GM19455 (cell line): ENCODE data around the gene GRIN2A.

Experiments used
- ATAC-seq: cut with Tn5 transposase; IDR thresholded peaks from one replicate; pipeline ENCODE4 v1.9.1; 2021; ENCODE audit not compliant: unreplicated experiment

Gene GRIN2A

GRCh38 chr16:9797306-9797705 is 384.9 kb downstream of the GRIN2A start:
- ATAC-seq, result no peak

DNA sequence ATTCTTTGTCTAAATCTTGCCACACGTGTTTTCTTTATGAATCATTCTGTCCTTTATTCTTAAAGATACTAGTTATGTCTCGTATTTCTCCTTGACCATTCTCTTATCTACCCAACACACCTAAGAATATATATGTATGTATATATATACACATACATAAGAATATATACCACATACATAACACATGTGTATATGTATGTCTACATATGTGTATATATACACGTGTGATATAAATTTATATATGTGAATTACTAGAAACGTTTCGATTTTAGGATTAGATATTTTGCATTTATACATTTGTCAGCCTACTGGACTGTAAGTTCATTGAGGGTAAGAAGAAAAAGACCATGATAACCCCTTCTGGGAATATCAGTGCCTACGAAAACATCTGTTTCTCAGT is 388.6 kb downstream of the GRIN2A start:
- no peak for ATAC-seq

GRCh38 chr16:9791556-9791955 is 390.7 kb downstream of the GRIN2A start:
- no peak for ATAC-seq

GRCh38 chr16:9790199-9790598 is 392.0 kb downstream of the GRIN2A start:
- no peak for ATAC-seq

- no peak for ATAC-seq
Observed at GRCh38 chr16:9787717-9788116, 394.5 kb downstream of the GRIN2A start.

- ATAC-seq, result no peak
Observed at GRCh38 chr16:9780831-9781230, 401.4 kb downstream of the GRIN2A start.

GRCh38 chr16:9778849-9779248 is 403.4 kb downstream of the GRIN2A start:
- no peak for ATAC-seq

GRCh38 chr16:9775998-9776397 is 406.2 kb downstream of the GRIN2A start:
- ATAC-seq, result no peak

DNA sequence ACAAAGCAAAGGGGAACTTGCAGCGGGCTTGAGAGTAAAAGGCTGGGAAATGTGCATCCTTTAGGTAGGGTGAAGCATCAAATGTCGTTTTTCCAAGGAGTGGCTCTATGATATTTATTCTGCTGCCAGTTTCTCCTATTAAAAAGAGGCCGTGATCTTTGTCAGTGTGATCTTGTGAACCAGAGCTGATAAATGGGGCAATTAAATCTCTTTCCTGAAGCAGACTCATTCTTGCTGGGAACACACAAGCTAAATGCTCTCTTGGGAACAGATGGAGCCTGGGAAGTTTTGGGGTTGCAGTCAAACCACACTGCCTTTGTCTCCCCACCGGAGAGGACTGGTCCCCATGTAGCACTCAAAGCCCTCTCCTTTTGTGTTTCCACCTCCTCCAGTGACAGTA is 408.9 kb downstream of the GRIN2A start:
- no peak for ATAC-seq

DNA sequence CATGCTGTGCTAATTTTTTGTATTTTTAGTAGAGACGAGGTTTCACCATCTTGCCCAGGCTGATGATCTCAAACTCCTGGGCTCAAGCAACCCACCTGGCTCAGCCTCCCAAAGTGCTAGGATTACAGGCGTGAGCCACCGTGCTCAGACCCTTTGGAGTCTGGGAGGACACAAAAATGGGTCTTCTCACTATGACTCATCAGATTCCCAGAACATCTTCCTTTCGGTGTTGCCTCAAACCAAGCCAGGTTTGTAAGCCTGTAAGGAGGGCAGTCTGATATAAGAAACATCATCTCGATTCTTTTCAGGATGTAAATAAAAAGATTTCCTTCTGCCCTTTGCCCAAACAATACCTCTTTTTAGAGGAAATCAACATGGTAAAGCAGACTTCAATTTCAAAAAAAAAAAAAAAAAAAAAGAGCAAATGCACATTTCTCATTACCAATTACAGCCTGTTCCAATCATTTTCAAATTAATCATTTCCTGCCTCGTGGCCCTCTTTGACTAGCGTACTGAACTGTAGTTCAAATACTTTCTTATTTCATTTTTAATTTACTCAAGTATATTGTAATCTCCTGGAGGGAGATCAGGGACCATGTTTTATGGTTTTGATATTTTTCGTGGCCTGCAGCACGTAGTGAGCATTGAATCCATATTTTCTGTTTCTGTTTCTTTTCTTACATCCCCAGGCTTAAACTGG is 409.6 kb downstream of the GRIN2A start:
- no peak for ATAC-seq

GRCh38 chr16:9766891-9767290 is 415.3 kb downstream of the GRIN2A start:
- no peak for ATAC-seq

DNA sequence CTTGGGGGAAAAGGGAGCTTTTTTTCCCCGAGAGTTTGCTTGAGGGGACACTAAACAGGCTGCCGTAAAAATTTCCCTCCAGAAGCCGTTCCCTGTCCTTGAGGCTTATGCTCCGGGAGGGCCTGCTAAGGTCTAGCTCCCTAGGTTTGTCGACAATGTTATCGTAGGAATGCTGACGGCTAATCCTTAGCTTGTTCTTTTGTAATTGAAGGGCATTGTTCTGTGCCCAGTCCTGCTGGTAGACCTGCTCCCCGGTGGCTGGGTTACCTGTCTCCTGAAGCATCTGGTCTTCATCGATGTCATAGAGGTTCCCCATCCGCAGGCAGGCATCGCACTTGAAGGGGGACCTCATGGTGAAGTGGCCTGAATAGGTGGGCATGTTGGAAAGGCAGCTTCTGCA is 418.7 kb downstream of the GRIN2A start:
- ATAC-seq, result no peak

- no peak for ATAC-seq
Observed at GRCh38 chr16:9761870-9762269, 420.4 kb downstream of the GRIN2A start.

- ATAC-seq, result no peak
Observed at GRCh38 chr16:9757687-9758086, 424.5 kb downstream of the GRIN2A start.

DNA sequence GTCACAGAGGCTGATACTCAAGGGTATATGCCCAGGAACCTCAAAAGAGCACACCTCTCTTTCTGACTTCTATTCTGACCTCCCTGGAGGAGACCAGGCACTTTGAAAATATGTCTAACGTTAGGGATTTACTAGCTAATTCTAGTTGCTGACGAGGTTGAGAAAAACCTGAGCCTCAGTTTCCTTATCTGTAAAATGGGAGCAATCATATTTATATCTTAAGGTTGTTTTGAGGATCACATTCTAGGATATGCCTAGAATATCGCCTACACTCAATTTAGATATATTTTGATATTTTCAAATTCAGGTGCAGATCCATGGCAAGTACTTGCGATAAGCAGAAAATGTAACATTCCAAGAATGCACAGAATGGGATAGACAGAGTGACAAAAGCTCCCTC is 425.8 kb downstream of the GRIN2A start:
- ATAC-seq, result no peak

DNA sequence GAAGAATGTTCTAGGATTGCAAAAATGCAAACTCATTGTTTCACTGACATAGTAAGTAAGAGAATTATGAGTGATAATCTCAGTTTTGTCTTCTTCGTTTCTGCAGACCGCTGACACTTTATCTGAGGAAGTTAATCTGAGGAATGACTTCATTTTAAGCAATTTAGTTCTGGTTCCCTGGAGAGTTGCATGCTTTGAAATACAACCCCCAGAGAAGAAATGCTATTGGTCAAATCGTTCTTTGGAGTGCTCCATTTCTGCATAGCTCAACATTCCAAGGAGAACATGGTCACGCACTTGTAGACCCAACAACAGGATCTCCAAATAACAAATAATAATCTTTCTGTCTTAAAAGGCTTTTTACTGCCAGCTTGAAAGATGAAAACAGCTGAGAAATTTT is 427.1 kb downstream of the GRIN2A start:
- ATAC-seq, result no peak

DNA sequence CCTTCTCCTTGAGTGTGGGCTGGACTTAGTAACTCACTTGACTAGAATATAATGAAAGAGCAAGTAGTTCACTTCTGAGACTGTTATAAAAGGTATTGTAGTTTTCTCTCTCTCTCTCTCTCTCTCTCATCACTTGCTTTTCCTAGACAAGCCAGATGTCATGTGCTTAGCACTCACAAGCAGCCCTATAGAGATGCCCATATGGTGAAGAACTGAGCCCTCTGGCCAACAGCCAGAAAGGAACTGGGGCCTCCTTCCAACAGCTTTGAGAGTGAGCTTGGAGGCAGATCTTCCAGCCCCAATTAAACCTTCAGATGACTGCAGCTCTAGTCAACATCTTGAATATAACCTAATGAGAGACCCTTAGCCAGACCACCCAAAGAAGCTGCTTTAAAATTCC is 440.5 kb downstream of the GRIN2A start:
- no peak for ATAC-seq

DNA sequence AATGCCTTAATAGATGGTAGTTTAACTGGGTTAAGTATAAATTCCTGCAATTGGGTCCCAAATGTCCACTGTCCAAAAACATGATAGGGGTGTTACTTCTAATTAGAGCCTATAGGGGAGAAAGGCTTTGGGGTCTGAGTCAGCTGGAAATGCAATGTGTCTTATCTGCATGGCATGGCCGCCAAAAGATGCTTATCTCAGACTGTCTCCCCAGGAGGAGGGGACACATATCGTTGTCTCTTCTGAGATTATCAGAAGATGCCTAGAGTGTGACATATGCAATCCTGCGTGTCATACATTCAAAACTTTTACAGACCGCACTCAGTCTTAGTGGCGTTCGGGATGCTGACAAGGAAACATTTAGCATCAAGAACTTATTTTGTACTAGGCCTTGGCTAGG is 442.9 kb downstream of the GRIN2A start:
- ATAC-seq, result no peak

DNA sequence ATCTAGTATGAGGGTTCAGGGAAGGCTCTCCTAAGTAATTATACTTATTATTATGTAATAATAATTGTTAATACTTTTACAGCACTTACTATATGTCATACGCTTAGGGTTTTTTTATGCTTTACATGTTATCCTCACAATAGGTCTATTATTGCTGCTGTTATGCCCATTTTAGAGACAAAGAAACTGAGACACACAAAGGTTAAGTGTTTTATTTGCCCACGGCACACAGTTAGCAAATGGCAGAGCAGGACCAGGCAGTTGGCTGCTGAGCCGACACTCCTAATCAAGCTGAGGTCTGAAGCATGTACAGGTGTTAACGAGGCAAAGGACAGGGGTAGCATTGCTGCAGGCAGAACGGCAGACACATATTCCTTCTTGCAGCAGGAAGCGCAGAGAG is 443.5 kb downstream of the GRIN2A start:
- no peak for ATAC-seq

DNA sequence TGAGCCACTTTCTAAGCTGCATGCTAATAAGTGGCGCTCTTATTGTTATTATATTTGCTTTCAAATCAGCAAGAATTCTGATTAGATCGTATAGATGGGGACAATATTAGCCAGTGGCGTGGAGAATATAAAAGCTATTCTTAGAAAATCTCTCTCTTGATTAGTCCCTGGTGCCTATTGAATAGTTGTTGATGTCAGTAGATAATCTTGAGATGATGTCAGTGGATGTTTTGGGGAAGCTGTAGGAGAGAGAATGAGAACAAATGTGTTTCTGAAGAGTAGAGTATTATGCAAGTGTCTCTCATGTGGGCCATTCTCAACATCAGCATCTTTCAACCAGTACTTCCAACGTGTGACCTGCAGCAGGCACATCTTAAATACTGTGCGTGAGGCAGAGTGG is 445.7 kb downstream of the GRIN2A start:
- no peak for ATAC-seq

DNA sequence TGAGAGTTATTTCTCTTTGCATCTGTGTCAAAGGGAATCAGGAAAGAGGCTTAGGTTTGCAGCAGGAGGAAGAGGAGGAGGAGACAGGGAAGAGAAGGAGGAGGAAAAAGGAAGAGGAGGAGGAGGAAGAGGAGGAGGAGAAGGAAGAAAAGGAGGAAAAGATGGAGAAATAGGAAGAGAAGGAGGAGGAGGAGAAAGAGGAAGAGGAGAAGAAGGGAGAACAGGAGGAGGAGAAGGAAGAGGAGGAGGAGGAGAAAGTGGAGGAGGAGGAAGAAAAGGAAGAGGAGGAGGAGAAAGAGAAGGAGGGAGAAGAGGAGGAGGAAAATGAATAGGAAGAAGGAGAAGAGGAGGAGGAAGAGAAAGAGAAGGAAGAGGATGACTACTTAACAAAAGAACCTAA is 459.1 kb downstream of the GRIN2A start:
- no peak for ATAC-seq

DNA sequence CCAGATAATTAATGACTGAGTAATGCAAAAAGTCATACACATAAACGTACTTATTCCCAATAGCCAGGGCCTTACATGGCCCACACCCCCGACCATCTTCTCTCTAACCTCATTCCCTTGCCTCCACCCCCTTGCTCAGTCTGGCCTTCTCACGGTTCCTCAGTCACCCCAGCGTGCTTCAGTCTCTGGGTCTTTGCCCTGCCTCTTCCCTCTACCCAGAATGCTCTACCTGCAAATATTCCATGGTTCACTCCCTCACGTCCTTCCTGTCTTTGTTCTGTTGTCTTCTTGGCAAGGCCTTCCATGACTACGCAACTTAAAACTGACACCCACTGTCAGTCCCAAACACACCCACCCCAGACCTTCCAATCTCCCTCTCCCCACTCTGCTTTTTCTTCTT is 468.3 kb downstream of the GRIN2A start:
- no peak for ATAC-seq

DNA sequence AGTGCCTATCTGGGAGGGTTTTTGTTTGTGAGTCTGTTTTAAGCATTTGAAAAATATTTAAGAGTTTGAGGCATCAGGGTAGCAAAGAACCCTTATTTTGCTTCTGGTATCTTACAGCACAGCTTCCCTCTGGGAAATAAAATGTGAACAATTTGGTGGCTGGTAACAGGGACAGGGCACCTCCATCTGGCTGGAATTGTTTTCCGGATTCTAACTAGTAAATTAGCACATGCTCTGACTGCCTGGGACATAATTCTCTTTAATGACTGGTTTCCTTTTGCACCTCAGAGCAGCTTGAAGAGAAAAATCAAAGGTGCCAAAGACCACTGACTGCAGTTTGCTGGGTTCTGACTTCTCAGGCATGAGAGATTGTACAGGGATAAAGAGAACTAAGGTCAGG is 469.1 kb downstream of the GRIN2A start:
- ATAC-seq, result no peak
